ENCODE measurements around the gene NCF4.

NCF4 gene

GRCh38 chr22:36865346-36865745 lies 4.5 kb downstream of the NCF4 start:
- DNase-seq: no peak

GRCh38 chr22:36867695-36868094 lies 6.9 kb downstream of the NCF4 start:
- DNase-seq: no peak

DNA sequence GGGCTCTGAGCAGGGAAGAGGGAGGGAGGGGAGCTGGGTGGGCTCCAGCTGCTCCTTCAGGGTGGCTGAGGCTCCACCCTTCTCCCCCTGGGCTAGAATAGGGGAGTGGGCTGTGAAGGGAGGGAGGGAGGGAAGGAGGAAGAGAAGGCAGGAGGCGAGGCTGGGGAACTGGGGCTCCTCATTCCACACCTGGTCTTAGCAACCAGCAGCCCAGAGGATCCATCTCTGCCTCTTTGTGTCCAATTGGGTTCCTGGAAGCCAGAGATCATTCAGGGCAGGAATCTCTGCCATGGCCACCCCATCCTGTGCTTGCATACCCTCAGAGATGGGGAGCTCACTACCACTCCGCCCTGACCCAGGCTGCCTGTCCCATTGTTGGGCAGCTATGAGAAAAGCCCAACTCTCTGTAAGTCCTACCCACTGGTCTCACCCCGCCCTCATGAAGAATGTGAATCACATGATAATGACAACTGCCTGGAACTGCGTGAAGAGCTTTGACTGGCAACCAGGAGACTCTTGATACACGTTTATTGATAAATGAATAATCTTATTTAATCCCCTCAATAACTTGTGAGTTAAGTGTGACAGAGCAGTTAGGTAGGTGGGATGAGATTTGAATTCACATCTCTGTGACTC lies 7.9 kb downstream of the NCF4 start:
- DNase-seq: no peak

- no peak for DNase-seq
Measured at GRCh38 chr22:36870250-36870649, 9.4 kb downstream of the NCF4 start.

GRCh38 chr22:36871669-36872081 lies 10.9 kb downstream of the NCF4 start:
- no peak for DNase-seq

GRCh38 chr22:36872084-36872483 lies 11.3 kb downstream of the NCF4 start:
- DNase-seq: no peak

GRCh38 chr22:36872866-36873498 lies 12.2 kb downstream of the NCF4 start:
- no peak for DNase-seq

- DNase-seq: no peak
Measured at GRCh38 chr22:36873614-36874308, 13.0 kb downstream of the NCF4 start.

DNA sequence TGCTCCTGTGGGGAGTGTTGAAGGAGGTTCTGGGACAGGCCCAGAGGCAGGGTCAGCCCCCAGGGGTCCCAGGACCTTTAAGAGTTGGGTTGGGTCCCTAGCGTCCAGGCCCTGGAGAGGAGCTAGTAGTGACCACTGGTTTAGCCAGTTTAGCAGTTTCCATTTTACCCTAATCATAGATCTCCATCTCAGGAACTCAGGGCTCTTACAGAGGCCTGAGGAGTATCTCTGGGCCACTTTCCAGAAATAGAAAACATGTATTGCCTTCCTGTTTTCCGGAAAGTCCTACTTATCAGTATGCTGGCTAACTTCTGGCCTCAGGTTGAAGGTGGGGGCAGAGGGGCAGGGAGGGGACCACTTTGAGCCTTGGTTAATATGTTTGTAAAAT lies 13.5 kb downstream of the NCF4 start:
- DNase-seq: no peak

DNA sequence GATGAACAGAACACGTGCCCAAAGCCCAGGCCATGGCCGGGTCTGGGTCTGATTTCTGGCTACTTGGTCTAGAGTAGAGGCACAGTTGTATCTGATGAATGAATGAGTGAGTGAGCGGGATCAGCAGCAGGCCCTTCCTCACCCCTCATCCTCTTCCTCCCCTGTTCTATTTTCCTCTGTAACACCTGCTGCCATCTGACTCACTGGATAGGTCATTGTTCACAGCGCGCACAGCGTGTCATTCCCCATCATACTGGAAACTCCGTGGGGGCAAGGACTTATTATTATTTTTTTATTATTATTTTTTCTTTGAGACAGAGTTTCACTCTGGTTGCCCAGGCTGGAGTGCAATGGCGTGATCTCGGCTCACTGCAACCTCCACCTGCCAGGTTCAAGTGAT lies 13.9 kb downstream of the NCF4 start:
- DNase-seq: no peak

- DNase-seq: no peak
Measured at GRCh38 chr22:36875741-36876140, 14.9 kb downstream of the NCF4 start.

- DNase-seq: no peak
Measured at GRCh38 chr22:36879775-36880174, 19.0 kb downstream of the NCF4 start.

DNA sequence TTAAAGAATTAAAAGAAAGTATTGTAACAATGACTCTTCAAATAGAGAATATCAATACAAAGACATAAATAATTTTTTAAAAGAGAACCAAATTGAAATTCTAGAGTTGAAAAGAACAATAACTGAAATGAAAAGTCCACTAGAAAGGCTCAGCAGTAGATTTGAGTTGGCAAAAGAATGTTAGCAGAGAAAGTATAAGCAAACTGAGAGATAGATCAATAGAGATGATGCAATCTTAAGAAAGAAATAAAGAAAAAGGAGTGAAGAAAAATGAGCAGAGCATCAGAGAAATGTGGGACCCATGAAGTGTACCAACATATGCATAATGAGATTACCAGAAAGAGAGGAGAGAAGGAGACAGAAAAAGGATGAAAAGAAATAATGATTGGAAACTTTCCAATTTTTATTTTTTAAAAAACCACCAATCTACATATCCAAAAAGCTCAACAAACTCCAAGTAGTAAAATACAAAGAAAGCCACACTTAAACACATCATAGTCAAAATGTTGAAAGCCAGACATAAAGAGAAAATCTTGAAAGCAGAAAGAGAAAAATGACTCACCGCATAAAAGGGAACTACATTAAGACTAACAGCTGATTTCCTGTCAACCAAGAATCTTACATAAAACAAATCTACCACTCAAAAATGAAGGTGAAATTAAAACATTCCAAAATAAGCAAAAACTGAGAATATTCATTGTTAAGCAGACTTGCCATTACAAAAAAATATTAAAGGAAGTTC lies 20.9 kb downstream of the NCF4 start:
- DNase-seq: no peak

DNA sequence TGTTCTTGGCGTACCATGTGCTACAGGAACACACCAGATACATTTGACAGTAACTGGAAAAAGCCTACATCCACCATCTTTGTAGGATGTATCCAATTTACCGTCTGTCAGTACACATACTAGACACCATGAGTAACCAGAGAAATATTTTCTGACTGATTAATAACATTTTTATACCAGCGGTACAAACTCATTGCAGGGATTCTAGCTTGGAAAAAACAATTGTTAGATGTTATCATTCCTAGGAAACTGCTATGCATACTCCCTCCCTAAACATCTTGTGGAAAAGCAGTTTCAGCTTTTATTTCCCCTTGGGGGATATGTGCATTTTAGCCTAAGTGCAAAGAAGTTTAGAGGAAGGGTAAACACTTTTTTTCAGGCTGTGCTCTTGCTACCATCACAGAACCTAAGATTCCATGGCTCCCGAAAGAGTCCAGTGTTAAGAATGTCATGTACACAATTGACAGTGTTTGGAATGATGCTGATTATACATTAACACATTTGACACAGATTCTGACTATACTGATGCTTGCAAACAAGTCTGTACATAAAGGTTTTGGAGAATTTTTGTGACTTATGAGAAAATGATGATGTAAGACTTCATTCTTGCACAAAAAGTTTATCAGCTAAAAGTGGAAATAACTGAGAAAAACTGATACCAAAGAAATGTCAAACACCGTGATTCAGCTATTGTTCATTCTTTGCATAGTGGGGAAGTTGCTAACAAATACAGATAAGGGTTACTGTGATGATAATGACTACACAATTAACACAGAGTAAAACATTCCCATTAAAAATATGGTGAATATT lies 23.7 kb downstream of the NCF4 start:
- no peak for DNase-seq

DNA sequence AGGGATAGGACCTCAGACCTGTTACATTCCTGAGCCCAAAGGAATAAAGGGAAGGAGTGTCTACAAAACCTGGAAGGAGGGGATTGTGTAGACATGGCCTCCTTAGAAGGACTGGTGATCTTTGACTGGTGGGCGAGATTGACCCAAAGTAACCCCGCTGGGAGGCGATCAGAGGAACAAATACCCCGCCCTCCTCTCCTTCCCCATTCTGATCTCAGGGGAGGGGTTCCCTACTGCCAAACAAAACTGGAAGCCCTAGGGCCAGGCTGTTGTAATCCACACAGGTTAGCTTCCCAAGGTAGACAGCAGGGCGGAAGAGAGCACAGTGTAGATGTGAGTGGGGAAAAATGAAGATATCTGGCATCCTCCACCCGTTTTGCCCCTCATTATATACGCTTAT lies 24.7 kb downstream of the NCF4 start:
- no peak for DNase-seq

- no peak for DNase-seq
Measured at GRCh38 chr22:36886016-36886415, 25.2 kb downstream of the NCF4 start.

DNA sequence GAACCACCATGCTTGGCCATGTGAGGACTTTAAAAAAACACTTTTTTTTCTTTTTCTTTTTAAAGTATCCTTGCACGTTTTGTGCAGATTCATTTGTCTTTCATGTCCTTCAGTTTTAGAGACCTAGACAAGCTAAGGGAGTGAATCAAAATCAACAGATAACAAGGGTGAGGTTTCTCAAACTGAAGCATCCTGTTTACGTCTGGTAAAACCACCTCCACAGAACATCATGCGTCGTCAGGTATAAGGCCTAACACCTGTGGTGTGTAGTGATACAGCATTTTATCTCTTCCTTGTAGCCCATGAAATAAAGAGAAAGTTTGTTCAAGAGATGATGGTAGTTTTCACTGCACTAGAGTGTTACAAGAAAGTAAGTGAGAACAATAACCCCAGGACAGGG lies 26.4 kb downstream of the NCF4 start:
- no peak for DNase-seq

GRCh38 chr22:36891646-36892045 lies 30.8 kb downstream of the NCF4 start:
- no peak for DNase-seq

GRCh38 chr22:36892292-36892691 lies 31.5 kb downstream of the NCF4 start:
- no peak for DNase-seq

DNA sequence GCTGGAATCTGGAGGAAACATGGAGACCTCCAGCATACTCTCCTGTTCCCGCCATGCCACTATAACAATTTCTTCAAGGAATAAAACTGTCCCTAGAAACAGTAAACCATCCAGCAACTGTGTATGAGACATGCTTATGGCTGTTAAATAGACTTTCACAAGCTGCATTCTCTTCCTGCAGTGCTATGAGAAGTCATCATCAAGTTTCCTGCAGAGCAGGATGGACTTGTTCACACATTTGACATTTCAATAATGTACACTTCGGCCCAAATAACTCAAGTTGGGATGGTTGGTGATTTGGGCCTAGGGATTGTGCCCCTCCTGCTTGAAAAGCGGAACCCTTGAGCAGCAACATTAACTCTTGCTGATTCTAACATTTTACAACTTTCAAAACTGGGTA lies 32.5 kb downstream of the NCF4 start:
- no peak for DNase-seq

DNA sequence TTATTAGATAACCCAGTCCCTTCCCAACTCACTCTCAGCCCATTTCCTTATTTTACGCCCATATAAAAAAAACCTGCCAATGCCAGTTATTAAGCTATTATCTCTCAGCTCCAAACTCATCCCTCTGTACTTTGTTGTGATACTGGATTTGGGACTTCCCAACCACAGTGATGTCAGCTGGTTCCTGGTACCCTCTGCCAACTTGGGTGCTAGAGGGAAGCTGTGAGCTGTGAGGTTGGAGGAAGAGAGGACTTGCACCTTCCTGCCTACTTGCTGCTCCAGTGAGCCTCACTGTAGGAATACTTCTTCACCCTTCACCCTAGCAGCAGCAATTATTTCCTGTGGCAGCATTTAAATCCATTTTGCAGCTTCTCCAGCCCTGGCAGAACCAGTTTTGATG lies 33.5 kb downstream of the NCF4 start:
- DNase-seq: no peak

GRCh38 chr22:36897611-36898010 lies 36.8 kb downstream of the NCF4 start:
- DNase-seq: no peak

DNA sequence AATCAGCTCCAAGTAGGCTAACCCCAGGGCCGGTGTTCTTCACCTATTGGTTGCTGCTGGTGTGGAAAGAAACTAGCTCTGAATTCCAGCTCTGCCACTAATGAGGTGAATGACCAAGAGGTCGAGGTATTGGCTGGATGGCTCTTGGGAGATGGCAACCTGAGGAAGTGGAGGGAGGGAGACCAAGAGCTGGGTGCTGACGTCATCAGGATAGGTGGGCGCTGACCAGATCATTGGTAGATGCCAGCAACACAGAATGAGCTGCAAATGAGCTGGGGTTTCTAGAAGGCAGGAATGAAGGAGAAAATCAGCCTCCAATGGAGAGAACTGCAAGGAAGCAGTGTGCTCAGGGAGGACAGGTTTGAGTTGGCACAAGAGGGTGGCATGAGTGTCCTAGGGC lies 37.9 kb downstream of the NCF4 start:
- DNase-seq: no peak

Data from activated CD8-positive, alpha-beta memory T cell treated with anti-CD3 and anti-CD28 coated beads, Interleukin-2, amount 50 U/mL, for 4 hours (primary cell).